AG04450 (cell line): ENCODE results near the gene SKI. TPM values are rescaled to one million over a fixed set of nuclear protein-coding genes. Genes with fewer than 3 reads are reported as not detected.

Source experiments
- CTCF ChIA-PET: fragments of 300-600, 350-600 bp; formaldehyde crosslinking; extraction: SDS; loops from one replicate; lab custom pipeline; 2022; ENCODE audit warnings: antibody characterized with exemption, inconsistent platforms; lab: Charles Lee
- POLR2A ChIA-PET: fragments of 350-600 bp; formaldehyde crosslinking; extraction: SDS; loops from one replicate; lab custom pipeline; 2021; ENCODE audit warnings: antibody characterized with exemption, inconsistent platforms; lab: Yijun Ruan, JAX
- DNase-seq: peaks from one replicate; pipeline ENCODE4 v3.0.0-alpha.2; 2011; ENCODE audit warnings: low read depth, low spot score
- H3K27ac ChIP-seq: one replicate; pipeline ENCODE4 v1.5.1; 2012; ENCODE audit warnings: low read depth, low read length, control low read depth
- H3K27me3 ChIP-seq: one replicate; pipeline ENCODE4 v1.6.0; 2012; ENCODE audit warnings: low read length; ENCODE audit not compliant: control insufficient read depth, insufficient read depth
- H3K4me3 ChIP-seq: 2 replicates; pipeline ENCODE4 v1.5.1; 2011; ENCODE audit warnings: mild to moderate bottlenecking, low read depth, low read length, control low read depth
- H3K9me3 ChIP-seq: 2 replicates; pipeline ENCODE4 v1.5.1; 2012; ENCODE audit warnings: low read length; ENCODE audit not compliant: control insufficient read depth, insufficient read depth
- CTCF ChIP-seq: IDR thresholded peaks from 2 replicates; pipeline ENCODE4 v1.5.1; 2011; ENCODE audit warnings: low read depth, low read length, control low read depth, inconsistent platforms
- polyA plus RNA-seq: library from polyadenylated mRNA; depleted of rRNA; stranded (reverse); fragments of >200 nt; gene quantifications from 2 replicates; pipeline ENCODE4 v1.2.3, GENCODE V29; 2011

SKI gene
- polyA plus RNA-seq, 1 experiment = 6.7 TPM

DNA sequence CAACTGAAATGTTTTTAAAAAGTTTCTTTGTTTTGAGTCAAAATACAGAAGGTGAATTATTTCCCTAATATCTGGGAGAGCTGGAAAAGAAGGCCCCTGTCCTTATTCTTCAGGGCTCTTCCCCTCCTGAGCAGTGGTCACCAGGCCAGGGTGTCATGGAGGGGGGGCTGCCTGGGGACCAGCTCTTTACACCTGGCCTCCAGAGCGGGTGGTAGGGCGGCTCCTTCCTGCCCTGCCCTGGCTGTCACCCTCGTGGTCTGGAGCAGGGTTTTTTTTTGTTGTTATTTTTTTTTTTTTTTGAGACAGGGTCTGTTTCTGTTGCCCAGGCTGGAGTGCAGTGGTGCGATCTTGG lies 6.6 kb downstream of the SKI start:
- H3K27ac ChIP-seq = peak overlapping the region; percentile 94
- POLR2A ChIA-PET = interaction anchor here (0.9 to 1.3 kb wide), 3 partner anchors 38 to 87 kb away, joined by 3 to 6 read pairs (median 5); no protein-coding TSS in a partner anchor
- H3K4me3 ChIP-seq = peak overlapping the region; percentile 31; the same call in 1 of the 2 replicates
- CTCF ChIA-PET = interaction anchor here (0.7 to 2.9 kb wide), 4 partner anchors 40 to 147 kb away, joined by 5 to 13 read pairs (median 10); partner anchors contain the start of gene FAAP20
- no peak for DNase-seq
- no peak for TF ChIP-seq CTCF
- no peaks in the 10 kb centered on the region for H3K27me3 ChIP-seq
- H3K9me3 ChIP-seq = no peaks in the 10 kb centered on the region; the same call in 1 of the 2 replicates

- Histone ChIP-seq H3K27me3 (no peaks in the 10 kb centered on the region), H3K4me3 (no peak overlapping the region), H3K27ac (peak overlapping the region; percentile 31), H3K9me3 (no peaks in the 10 kb centered on the region; the same call in 1 of the 2 replicates)
- POLR2A ChIA-PET = no interaction called here
- CTCF ChIA-PET = interaction anchor here (0.7 to 2.9 kb wide), 3 partner anchors 80 to 146 kb away, joined by 5 to 13 read pairs (median 9); no protein-coding TSS in a partner anchor
- no peak for DNase-seq
- TF ChIP-seq CTCF = no peak
Measured at GRCh38 chr1:2235300-2235998, 7.3 kb downstream of the SKI start.

GRCh38 chr1:2236695-2237677 lies 8.9 kb downstream of the SKI start:
- no peak for DNase-seq
- no peaks in the 10 kb centered on the region; the same call in 1 of the 2 replicates for H3K9me3 ChIP-seq
- H3K4me3 ChIP-seq = no peak overlapping the region
- no peaks in the 10 kb centered on the region for H3K27me3 ChIP-seq
- H3K27ac ChIP-seq = no peak overlapping the region
- ChIA-PET POLR2A (no interaction called here), CTCF (no interaction called here)
- TF ChIP-seq CTCF = no peak

GRCh38 chr1:2237773-2238172 lies 9.7 kb downstream of the SKI start:
- ChIA-PET CTCF (no interaction called here), POLR2A (no interaction called here)
- no peak for DNase-seq
- H3K4me3 ChIP-seq = no peak overlapping the region
- H3K27ac ChIP-seq = no peak overlapping the region
- no peaks in the 10 kb centered on the region for H3K27me3 ChIP-seq
- TF ChIP-seq CTCF = no peak
- H3K9me3 ChIP-seq = no peaks in the 10 kb centered on the region; the same call in 1 of the 2 replicates
